Erythroblast (primary cell): ENCODE results near the gene IVNS1ABP.

Source experiments
- GATA1 ChIP-seq: IDR thresholded peaks from 2 replicates; pipeline ENCODE4 v1.6.1; 2011; ENCODE audit warnings: low read depth, mild to moderate bottlenecking, control low read depth, low read length, moderate library complexity
- POLR2A ChIP-seq: IDR thresholded peaks from 2 replicates; pipeline ENCODE4 v1.6.1; 2011; ENCODE audit warnings: mild to moderate bottlenecking, low read length

GRCh38 chr1:185308126-185308525 is 8.9 kb downstream of the IVNS1ABP start:
- TF ChIP-seq POLR2A (no peak), GATA1 (no peak)
